ENCODE measurements around the gene UMAD1.

Gene UMAD1

DNA sequence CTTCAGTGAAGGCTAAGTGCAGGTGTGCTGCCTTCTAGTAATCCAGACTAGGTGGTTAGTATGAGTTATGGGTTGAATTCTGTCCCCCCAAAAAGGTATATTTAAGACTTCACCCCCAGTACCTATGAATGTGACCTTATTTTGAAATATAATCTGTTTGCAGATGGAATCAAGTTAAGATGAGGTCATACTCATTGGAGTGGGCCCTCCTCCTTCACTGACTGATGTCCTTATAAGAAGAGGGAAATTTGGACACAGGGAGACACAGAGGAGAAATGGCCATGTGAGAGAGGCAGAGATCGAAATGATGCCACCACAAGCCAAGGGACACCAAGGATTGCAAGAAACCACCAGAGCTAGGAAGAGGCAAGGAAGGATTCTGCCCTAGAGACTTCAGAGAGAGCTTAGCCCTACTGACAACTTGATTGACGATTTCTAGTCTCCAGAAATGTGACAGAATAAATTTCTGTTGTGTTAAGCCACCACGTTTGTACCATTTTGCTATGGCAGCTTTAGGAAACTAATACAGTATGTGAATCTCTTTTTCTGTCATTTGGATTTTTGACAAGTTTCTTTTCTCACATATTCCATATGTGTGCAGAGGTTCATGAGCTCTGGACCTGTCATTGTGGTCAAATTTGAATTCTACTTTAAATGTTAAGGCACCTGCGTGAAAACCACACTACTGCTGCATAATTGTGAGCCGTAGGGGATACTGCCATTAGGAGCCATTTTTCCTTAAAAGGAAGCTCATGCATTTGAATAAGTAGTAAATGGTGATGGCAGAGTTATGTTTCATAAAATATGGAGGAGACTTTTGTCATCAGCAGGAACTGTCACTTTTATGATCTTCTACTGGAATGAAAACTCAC is 80.4 kb downstream of the UMAD1 start:
- DNase-seq (ENCODE audit: low spot score): no peak

DNA sequence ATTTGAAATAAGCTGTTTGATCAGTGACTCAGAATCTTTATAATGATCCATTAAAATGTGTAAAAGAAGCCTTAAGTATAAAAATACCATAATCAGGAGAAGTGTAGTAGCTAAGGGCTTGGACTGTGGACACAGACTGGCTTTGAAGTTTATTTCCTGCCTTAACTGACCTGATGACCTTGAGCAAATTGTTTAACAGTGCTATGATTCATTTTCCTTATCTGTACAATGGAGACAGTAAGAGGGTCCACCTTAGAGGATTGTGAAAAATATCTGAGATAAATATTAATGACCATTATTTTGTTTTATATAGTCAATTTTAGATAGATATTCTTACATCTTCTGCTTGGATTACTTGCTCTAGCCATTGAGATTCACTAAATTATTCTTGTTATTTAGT is 91.2 kb downstream of the UMAD1 start:
- peak; percentile 60 for DNase-seq (ENCODE audit: low spot score)

DNA sequence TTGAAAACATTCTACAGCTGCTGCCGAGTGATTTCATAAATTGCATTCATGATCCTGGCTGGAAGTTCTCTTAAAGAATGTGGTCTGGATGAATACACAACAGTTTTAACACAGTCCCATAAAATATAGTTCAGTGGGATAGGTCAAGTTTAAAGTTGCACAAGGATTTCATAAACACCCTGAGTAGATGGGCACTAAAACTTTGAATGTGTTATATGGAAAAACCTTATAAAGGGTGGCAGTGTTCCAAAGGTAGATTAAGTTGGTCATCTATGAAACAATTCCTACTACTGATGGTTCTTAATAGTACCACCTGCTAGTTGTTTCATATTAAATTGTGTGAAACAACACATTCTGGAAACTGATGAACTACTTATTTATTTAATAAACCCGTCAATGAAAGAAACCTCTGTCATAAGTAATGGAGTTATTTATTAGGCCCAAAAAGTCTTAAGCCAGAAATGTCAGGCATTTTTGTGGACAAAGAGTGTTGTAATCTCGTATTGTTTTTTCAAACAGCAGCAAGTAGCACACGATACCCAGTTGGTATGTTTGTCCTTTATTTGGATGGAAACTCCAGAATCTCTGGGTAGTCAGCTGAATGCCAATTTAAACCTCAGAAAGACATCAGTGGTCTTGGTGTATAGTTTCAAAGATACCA is 92.2 kb downstream of the UMAD1 start:
- DNase-seq (ENCODE audit: low spot score): peak; percentile 50

DNA sequence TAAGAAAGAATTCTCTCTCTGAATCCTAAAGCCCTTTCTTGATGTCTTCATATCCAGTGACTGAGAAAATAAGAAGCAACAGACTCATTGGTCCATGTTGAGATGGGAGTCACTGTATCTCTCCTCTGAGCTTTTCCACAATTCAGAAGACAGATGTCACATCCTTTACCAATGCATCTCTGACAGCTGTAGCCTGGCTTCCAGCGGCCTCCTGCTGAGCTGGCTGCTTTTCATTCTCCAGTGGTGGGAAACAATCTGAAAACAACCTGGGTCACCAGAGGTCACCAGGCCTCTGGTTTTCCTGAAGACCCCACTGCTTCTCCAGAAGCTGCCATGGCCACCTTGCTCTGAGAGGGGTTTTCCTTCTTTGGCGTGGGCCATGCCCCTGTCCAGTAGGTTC is 96.1 kb downstream of the UMAD1 start:
- DNase-seq (ENCODE audit: low spot score): no peak

DNA sequence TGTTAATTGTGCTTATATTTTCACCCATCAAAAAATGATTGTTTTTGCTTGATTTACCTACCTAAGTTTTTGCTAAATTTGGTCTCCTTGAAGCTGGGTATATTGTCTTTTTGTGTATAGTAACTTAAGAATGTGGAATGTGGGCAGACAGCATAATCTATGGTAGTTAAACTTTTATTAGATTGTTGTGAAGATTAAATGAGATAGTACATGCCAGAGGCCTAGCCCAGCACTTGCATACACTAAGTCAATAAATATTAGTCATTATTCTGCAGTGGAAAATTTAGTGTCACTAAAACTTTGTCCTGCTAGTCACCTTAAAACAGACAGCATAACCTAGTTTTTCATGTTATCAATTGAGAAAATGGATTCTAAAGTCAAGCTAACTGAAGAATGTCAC is 97.1 kb downstream of the UMAD1 start:
- no peak for DNase-seq (ENCODE audit: low spot score)

DNA sequence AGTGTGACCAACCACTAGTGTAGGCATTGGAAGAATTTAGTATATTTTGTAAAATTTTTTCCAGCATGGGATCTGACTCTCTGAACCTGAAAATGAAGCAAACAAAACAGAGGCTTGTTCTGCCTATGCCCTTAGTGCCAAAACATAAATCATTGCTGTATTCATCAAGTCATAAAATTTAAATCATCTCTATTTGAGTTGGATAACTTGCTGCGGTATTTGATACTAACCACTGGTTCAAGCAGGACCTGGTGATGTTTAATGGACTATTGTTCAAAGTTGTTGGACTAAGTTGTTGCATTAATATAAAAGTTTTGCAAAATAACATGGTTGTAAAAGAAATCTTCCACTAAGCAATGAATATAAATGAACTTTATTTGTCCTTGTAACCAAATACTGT is 97.6 kb downstream of the UMAD1 start:
- no peak for DNase-seq (ENCODE audit: low spot score)

DNA sequence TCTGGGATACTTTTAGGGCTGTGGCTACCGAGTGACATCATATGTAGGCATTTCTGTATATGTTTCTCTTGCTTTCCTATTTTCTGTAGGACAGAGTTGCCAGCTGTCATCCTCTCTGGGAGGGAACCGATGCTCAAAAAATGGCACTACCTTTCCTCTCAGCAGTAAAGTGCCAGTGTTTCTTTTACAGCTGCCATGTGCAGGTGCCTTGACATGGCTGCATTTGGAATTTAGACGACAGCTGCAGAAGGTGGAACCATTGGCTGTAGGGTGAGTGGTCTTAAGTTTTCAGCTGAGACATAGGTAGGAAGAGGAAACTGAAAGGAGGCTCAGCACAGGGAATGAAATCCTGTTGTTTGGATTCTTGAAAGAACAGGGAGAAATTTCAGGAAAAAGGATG is 98.1 kb downstream of the UMAD1 start:
- no peak for DNase-seq (ENCODE audit: low spot score)

DNA sequence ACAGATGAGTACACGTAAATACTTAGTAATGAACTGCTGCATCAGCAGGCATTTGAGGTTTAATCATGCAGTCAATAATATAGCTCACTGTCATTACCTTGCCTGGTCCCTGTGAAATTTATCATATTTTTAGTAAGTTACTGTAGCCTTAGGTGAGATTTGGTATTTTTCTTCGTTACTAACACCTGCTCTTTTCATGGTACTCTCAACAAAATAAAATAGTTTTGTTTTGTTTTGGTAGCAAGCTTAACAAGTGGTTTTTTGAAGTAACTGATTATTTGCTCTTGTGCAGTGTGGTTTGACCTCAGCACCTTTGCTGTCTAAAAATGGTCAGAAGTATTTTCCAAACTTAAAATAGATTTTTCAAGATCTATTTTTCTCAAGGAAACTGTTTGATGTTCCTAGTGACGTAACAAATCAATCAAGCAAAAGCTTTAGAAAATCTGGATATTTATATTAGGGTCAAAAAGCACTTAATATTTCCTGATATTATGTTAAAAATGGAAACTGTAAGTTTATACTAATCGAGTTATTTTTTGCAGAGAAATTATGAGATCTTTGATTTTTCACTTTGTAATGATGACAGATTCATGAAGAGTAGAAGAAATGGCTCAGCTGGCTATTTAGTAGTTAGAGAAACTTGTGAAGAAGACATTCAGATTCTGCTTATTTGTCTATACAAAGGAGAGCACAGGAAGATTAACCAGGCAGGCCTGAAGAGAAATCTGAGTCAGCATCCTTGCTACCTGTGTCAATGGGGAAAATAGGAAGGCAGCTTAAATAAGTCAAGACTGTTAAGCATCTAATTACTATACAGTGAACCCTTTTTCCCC is 98.9 kb downstream of the UMAD1 start:
- DNase-seq (ENCODE audit: low spot score): no peak

DNA sequence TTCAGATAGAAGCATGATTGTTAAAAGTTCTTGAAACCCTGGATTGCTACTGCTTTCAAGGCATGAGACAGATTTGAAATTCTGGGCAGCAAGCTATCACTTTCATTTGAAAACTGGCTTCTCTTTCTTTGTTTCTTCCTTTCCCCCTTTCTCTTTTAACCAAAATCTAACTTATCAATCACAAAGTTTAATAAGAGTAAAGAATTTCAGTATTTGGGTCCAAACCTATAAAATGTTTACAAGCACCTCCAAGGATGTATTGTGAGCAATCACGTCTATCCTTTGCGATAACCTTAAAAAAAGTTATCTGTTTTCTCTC is 99.4 kb downstream of the UMAD1 start:
- DNase-seq (ENCODE audit: low spot score): no peak

DNA sequence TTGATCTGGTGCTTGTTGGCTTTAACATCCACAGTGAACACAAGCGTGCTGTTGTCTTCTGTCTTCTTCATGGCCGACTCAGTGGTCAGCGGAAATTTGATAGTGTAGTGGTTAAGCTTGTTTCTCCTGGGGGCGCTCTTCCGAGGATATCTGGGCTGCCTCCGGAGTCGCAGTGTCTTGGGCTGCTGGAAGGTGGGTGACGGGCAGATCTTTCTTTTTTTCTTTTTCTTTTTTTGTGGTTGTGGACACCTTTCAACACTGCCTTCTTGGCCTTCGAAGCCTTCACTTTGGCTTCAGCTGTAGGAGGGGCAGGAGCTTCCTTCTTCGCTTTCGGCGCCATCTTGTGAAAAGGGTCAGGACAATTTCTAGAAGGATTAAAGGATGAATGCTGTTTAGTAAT is 101.7 kb downstream of the UMAD1 start:
- DNase-seq (ENCODE audit: low spot score): no peak

DNA sequence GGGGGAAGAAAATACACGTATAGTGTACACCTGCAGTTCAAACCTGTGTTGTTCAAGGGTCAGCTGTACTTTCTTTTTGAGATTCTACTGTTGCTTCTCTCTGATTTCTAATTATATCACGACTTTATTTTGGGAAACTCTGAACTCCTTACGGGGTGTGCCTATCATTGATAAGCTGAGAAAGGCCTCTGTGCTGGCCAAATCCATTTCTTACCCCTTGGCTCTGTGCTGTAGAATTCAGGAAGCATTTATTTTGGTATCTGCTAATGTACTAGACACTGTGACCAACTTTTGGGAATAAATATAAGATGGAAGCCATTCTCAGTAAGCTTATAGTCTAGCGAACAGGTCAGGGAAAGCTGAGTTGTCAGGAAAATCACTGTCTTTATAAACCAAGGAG is 104.7 kb downstream of the UMAD1 start:
- no peak for DNase-seq (ENCODE audit: low spot score)

DNA sequence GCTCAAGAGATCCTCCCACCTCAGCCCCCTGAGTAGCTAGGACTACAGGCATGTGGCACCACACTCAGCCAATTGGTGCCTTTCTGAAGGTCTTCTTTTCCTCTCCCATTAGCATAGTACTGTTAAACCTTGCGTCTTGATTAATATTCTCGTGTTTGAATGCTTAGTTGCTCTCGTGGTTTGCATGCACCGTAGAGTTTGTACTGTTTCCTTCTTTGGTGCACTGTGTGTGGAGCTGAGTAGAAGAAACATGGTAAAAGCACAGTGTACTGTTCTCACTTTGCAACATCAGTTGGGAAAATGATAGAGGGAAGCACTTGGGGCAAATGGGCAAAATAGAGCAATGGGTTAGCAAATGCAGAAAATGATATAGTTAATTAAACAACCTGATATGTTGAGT is 105.4 kb downstream of the UMAD1 start:
- no peak for DNase-seq (ENCODE audit: low spot score)

DNA sequence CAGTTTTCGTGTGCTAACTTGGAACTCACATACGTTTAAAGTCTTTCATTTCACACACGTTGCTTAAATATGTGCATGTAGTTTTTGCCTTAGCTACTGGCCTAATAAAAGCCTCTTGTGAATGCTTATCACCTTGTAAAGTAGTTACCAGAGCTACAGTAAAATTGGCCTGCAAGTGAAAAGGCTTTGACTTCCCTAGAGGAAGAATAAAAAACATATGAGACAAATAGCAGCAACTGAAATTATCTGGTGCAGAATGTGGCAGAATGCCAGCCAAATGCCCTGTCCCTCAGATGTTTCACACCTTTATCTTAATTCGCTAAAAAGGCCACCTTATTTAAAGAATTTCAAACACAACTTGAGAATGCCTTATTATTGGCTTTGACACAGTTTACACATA is 105.9 kb downstream of the UMAD1 start:
- DNase-seq (ENCODE audit: low spot score): peak; percentile 36

DNA sequence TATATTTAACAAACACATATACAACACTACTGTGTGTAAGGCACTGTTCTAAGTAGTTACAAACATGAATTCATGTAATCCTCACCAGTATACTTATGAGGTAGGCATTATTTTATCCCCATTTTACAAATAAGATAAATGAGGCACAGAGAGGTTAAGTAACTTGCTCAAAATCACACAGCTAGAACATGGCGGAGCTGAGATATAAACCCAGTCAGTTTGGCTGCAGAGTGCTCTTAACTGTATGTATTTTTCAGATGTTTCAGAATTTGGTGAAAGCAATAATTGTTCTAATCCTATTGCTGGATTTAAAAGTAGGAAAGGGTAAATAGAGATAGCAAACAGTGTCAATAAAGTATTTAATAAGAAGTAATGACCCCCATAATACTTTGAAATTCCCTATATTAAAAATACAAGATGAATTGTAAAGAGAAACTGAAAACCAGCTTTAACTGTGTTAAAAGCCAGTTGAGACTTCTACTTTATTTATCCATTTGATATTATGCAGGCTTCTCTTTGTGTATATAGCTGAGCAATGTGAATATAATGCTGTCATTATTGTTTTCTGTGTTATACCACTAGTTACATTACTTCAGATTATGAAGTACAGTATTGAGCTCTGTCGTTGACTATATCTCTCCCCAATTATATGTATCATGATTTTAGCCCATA is 110.2 kb downstream of the UMAD1 start:
- no peak for DNase-seq (ENCODE audit: low spot score)

DNA sequence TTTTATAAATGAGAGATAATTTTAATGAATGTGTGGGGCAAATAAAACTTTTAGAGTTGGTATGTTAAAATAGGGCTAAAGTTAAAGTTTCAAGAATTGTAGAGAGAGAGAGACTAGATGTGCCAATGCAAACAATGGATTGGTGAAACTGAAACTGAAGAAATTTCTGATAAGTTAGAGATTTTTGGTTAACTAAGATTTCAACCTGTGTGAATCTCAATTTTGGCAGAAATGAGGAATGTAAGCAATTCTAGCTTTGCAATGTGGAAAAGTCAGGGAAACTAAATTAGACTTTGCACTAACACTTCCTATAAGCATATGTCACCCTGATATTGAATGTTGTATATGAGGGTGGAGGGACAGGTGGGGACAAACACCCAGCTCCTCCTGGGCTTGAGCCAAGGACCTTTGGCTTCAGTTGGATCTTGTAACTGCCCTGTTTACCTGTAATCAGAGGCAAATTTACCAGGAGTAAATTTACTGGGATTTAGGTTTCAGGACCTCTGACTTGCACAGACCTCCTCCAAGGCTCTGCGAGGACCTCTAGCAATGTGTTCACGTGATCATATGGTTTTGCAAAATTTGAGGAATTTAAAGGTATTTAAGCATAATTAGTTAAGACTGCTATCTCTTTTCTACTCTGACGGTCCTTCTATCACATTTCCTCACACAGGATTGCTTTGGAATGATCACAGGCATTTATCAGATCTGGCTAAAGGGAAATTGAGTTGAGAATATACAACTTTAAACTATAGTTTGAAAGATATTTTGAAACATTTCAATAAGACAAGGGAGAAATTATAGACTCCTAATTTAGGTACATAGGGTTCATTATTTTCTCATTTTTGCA is 110.9 kb downstream of the UMAD1 start:
- no peak for DNase-seq (ENCODE audit: low spot score)

DNA sequence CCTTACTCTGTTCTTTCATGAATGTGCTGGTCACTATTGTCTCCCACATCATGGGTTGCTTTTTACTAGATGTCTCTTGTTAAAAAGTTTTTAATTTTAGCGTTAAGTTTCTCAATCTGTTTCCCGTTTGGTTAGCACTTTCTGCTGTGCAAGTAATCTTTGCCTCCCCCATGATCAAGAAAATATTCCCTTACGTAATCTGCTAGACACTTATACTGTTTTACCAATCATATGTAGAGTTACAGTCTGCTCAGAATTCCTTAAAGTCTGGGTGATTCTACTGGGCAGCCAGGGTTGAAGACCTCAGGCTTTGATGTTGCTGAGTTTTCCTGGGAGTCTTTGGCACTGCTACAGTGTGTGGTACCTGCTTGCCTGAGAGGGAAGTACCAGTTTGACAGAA is 116.0 kb downstream of the UMAD1 start:
- DNase-seq (ENCODE audit: low spot score): no peak

DNA sequence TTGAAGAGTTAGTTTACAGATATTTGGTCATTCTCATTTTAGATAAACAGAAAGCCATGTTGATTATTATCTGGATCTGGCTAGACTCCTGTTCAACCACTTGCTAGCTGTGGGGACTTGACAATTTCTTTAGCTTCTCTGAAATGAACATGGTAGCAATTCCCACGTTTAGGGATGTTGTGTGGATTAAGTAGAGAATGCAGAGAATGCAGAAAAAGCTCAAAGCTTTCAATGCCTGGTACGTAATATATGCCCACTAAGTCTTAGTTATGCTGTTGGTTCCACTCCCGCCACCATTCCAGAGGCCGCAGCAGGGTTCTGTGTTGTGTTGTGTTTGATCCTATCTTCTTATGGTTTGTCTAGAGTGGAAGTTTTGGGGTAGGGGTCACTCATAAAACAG is 117.0 kb downstream of the UMAD1 start:
- no peak for DNase-seq (ENCODE audit: low spot score)

DNA sequence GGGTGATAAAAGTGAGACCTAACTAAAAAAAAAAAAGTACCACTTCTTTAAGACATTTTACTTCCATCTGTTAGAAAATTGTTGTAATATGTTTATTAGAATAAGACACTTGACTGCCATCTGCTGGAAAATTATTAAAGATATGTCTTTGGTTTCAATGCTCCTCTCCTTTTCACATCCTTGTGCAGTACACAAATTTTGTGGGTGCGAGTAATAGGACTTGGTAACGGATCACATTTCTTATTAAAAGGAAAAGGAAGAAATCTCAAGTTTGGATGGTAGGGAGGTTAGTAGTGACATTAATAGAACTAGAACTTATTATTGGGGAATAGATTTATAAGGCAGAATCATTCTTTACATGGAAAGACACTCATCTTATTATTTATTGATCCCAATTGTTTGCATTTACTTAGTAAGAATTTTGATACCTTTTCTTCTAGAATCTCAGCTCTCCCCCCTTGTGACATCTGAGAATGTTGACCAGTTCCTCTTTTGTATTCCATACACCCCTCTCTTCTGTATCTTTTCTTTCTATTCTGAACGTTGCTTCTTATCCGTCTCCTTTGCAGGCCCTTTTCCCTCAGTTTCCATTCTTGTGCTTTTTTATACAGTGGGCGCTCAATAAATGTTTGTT is 120.9 kb downstream of the UMAD1 start:
- peak; percentile 61 for DNase-seq (ENCODE audit: low spot score)

DNA sequence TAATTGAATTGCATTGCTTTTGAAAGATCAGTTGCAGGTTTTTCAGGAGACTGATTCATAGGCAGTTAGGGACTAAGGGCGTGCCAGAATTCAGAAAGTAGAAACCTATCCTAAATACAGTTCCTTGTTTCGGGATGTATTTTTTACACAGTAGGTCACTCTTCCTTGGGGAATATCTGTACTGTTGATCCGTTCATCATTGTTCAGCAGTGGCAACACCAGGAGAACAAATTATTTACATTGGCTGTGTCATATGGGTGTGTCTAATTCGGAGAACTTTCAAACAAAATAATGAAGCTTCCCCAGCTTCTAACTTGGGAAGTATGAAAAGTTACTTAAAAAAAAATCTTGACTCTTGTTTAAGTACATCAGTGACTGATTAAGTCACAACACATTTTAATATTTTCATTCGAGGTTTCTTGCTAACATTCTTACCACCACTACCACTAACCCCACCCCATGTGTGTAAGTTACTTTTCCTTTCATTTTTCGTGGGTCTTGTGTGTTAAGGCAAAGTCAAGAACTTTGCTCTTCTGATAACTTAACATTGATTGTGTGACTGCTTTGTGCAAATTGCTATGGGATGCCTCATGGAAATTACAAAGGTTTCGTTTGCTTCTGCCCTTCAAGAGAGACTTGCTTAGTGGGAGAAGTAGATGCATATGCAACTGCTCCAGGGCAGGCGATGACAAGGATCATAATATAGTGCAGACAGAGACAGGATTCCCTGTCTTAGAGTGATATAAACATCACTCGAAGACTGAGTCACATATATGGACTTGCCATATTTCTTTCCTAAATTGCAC is 121.6 kb downstream of the UMAD1 start:
- peak; percentile 56 for DNase-seq (ENCODE audit: low spot score)

Data from LoVo (cell line).